Neural cell (in vitro differentiated cells): ENCODE results near the gene SUSD4. TPM values are rescaled to one million over a fixed set of nuclear protein-coding genes. Genes with fewer than 3 reads are reported as not detected.

ENCODE experiments used
- H2AFZ ChIP-seq: fragments of 200-600, 300-800 bp; sonication (generic), shearing (Covaris generic); 2 replicates; pipeline ENCODE4 v1.6.0; 2014; ENCODE audit warnings: low read depth, mild to moderate bottlenecking, antibody characterized with exemption, low read length, moderate library complexity
- H3F3A ChIP-seq: fragments of 200-600 bp; shearing (Covaris generic); 2 replicates; pipeline ENCODE4 v1.6.1; 2016; ENCODE audit warnings: mild to moderate bottlenecking, moderate library complexity, mixed read lengths, antibody characterized with exemption, low read length; ENCODE audit not compliant: insufficient read depth, poor library complexity, severe bottlenecking
- H3K27ac ChIP-seq: fragments of 200-600, 300-800 bp; sonication (generic), shearing (Covaris generic); 2 replicates; pipeline ENCODE4 v1.5.1; 2014; ENCODE audit warnings: mild to moderate bottlenecking, low read length, moderate library complexity
- H3K27me3 ChIP-seq: fragments of 300-800, 200-600 bp; sonication (generic), shearing (Covaris generic); 2 replicates; pipeline ENCODE4 v1.6.0; 2014; ENCODE audit warnings: mild to moderate bottlenecking, low read depth, low read length, moderate library complexity; ENCODE audit not compliant: insufficient read depth
- H3K36me3 ChIP-seq: fragments of 300-800, 200-600 bp; sonication (generic), shearing (Covaris generic); 2 replicates; pipeline ENCODE4 v1.5.1; 2014; ENCODE audit warnings: mild to moderate bottlenecking, antibody characterized with exemption, low read length, moderate library complexity; ENCODE audit not compliant: insufficient read depth
- H3K4me2 ChIP-seq: fragments of 300-800, 200-600 bp; sonication (generic), shearing (Covaris generic); 2 replicates; pipeline ENCODE4 v1.6.0; 2014; ENCODE audit warnings: mild to moderate bottlenecking, low read length
- H3K4me3 ChIP-seq: fragments of 300-800, 200-600 bp; sonication (generic), shearing (Covaris generic); 2 replicates; pipeline ENCODE4 v1.5.1; 2014; ENCODE audit warnings: mild to moderate bottlenecking, low read length, moderate library complexity
- H3K79me2 ChIP-seq: fragments of 200-600 bp; shearing (Covaris generic); replicated peaks from 2 replicates; pipeline ENCODE4 v1.6.0; 2014; ENCODE audit warnings: mild to moderate bottlenecking, low read length, moderate library complexity; ENCODE audit not compliant: insufficient read depth
- H3K9ac ChIP-seq: fragments of 300-800, 200-600 bp; sonication (generic), shearing (Covaris generic); 2 replicates; pipeline ENCODE4 v1.6.1; 2016; ENCODE audit warnings: mild to moderate bottlenecking, low read length, mixed read lengths
- H3K9me2 ChIP-seq: fragments of 200-600 bp; shearing (Covaris generic); 2 replicates; pipeline ENCODE4 v1.6.1; 2016; ENCODE audit warnings: mild to moderate bottlenecking, low read length, mixed read lengths; ENCODE audit not compliant: insufficient read depth
- H3K9me3 ChIP-seq: fragments of 200-600, 300-800 bp; sonication (generic), shearing (Covaris generic); 2 replicates; pipeline ENCODE4 v1.6.1; 2016; ENCODE audit warnings: mild to moderate bottlenecking, mixed run types, low read length, moderate library complexity, mixed read lengths
- H4K20me1 ChIP-seq: fragments of 200-600 bp; shearing (Covaris generic); 2 replicates; pipeline ENCODE4 v1.6.1; 2016; ENCODE audit warnings: mild to moderate bottlenecking, mixed run types; ENCODE audit not compliant: insufficient read depth
- EP300 ChIP-seq: fragments of 450-650 bp; conservative IDR thresholded peaks from 2 replicates; pipeline ENCODE4 v1.6.1; 2014; ENCODE audit warnings: antibody characterized with exemption, mild to moderate bottlenecking, moderate library complexity; ENCODE audit not compliant: poor library complexity, severe bottlenecking
- EZH2 ChIP-seq: fragments of 200-600, 300-800 bp; shearing (Covaris generic), sonication (generic); IDR thresholded peaks from 2 replicates; pipeline ENCODE4 v1.6.1; 2014; ENCODE audit warnings: antibody characterized with exemption, low read length, borderline replicate concordance, mild to moderate bottlenecking; ENCODE audit not compliant: insufficient read depth, poor library complexity, severe bottlenecking
- MXI1 ChIP-seq: fragments of 450-650 bp; conservative IDR thresholded peaks from 2 replicates; pipeline ENCODE4 v1.6.1; 2014; ENCODE audit warnings: antibody characterized with exemption, mild to moderate bottlenecking; ENCODE audit not compliant: poor library complexity, severe bottlenecking
- POLR2AphosphoS5 ChIP-seq: IDR thresholded peaks from 2 replicates; pipeline ENCODE4 v1.6.1; 2012
- RAD21 ChIP-seq: fragments of 450-650 bp; conservative IDR thresholded peaks from 2 replicates; pipeline ENCODE4 v1.6.1; 2014; ENCODE audit warnings: antibody characterized with exemption, mild to moderate bottlenecking, moderate library complexity
- SMC3 ChIP-seq: fragments of 450-650 bp; conservative IDR thresholded peaks from 2 replicates; pipeline ENCODE4 v1.6.1; 2014; ENCODE audit warnings: antibody characterized with exemption, mild to moderate bottlenecking, moderate library complexity; ENCODE audit not compliant: poor library complexity
- TAF1 ChIP-seq: IDR thresholded peaks from 2 replicates; pipeline ENCODE4 v1.6.1; 2012; ENCODE audit warnings: low read depth
- polyA plus RNA-seq: library from polyadenylated mRNA; depleted of rRNA; stranded (reverse); fragments of >200 nt; gene quantifications from 2 replicates; pipeline ENCODE4 v1.2.3, GENCODE V29; 2014
- TF ChIP-seq, protein P1 (sequence below): fragments of 450-650 bp; IDR thresholded peaks from 2 replicates; pipeline ENCODE4 v1.5.1; 2014; ENCODE audit warnings: antibody characterized with exemption, mild to moderate bottlenecking, moderate library complexity; ENCODE audit not compliant: poor library complexity, severe bottlenecking
- TF ChIP-seq, protein P2 (sequence below): IDR thresholded peaks from 2 replicates; pipeline ENCODE4 v1.6.1; 2012; ENCODE audit warnings: borderline replicate concordance

SUSD4 gene
- polyA plus RNA-seq, 1 donor from 2014 or later, result 31.5 TPM

DNA sequence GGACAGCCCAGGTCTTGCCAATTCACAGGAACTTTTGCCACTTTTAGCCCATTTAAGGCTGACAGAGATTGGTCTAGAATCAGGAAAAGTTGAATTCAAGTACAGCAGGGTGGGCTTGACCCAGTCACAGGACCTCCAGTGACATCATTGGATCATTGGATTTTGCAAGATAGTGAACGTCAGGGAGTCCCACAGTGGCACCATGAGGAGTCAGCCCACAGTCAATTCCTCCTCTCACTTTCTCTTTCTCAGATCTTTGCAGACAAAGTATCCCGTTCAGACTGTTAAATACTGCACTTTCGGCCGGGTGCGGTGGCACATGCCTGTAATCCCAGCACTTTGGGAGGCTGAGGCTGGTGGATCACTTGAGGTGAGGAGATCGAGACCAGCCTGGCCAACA, 163.1 kb downstream of the SUSD4 start:
- Histone ChIP-seq H2AFZ (no peak overlapping the region), H3K79me2 (no peaks in the 10 kb centered on the region), H3K36me3 (no peaks in the 10 kb centered on the region), H3K27me3 (no peaks in the 10 kb centered on the region), H3K27ac (no peak overlapping the region), H3K9ac (no peak overlapping the region), H3K4me2 (no peak overlapping the region), H3F3A (no peaks in the 10 kb centered on the region), H3K4me3 (no peak overlapping the region), H3K9me3 (no peaks in the 10 kb centered on the region), H4K20me1 (no peaks in the 10 kb centered on the region), H3K9me2 (no peaks in the 10 kb centered on the region)
- TF ChIP-seq MXI1 (no peak), EZH2 (no peak), EP300 (no peak), POLR2AphosphoS5 (no peak)
- TF ChIP-seq, protein P1, sequence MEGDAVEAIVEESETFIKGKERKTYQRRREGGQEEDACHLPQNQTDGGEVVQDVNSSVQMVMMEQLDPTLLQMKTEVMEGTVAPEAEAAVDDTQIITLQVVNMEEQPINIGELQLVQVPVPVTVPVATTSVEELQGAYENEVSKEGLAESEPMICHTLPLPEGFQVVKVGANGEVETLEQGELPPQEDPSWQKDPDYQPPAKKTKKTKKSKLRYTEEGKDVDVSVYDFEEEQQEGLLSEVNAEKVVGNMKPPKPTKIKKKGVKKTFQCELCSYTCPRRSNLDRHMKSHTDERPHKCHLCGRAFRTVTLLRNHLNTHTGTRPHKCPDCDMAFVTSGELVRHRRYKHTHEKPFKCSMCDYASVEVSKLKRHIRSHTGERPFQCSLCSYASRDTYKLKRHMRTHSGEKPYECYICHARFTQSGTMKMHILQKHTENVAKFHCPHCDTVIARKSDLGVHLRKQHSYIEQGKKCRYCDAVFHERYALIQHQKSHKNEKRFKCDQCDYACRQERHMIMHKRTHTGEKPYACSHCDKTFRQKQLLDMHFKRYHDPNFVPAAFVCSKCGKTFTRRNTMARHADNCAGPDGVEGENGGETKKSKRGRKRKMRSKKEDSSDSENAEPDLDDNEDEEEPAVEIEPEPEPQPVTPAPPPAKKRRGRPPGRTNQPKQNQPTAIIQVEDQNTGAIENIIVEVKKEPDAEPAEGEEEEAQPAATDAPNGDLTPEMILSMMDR, result no peak
- TF ChIP-seq, protein P2, sequence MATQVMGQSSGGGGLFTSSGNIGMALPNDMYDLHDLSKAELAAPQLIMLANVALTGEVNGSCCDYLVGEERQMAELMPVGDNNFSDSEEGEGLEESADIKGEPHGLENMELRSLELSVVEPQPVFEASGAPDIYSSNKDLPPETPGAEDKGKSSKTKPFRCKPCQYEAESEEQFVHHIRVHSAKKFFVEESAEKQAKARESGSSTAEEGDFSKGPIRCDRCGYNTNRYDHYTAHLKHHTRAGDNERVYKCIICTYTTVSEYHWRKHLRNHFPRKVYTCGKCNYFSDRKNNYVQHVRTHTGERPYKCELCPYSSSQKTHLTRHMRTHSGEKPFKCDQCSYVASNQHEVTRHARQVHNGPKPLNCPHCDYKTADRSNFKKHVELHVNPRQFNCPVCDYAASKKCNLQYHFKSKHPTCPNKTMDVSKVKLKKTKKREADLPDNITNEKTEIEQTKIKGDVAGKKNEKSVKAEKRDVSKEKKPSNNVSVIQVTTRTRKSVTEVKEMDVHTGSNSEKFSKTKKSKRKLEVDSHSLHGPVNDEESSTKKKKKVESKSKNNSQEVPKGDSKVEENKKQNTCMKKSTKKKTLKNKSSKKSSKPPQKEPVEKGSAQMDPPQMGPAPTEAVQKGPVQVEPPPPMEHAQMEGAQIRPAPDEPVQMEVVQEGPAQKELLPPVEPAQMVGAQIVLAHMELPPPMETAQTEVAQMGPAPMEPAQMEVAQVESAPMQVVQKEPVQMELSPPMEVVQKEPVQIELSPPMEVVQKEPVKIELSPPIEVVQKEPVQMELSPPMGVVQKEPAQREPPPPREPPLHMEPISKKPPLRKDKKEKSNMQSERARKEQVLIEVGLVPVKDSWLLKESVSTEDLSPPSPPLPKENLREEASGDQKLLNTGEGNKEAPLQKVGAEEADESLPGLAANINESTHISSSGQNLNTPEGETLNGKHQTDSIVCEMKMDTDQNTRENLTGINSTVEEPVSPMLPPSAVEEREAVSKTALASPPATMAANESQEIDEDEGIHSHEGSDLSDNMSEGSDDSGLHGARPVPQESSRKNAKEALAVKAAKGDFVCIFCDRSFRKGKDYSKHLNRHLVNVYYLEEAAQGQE, result no peak

DNA sequence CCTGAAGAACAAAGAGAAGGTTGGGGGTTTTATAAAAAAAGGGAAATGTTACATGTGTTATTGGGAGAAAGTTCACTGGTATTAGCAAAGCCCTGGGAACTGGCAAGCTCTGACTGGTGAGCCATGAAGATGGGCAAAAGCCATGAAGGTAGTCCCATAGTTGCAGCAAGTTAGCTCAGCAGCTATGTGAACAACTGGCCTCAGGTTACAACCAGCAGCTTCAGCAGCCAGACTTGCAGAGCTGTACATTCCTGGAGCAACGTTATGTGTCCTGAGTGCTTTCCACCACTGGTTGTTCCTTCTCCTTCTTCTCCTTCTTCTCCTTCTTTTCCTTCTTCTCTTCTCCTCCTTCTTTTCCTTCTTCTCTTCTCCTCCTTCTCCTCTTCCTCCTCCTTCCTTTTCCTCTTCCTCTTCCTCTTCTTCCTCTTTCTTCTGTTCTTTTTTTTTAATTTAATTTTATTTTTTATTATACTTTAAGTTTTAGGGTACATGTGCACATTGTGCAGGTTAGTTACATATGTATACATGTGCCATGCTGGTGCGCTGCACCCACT, 164.8 kb downstream of the SUSD4 start:
- no peaks in the 10 kb centered on the region for H3K27me3 ChIP-seq
- TF ChIP-seq, protein P1, result no peak
- TF ChIP-seq EP300 (no peak), EZH2 (no peak), RAD21 (no peak), MXI1 (no peak), TAF1 (no peak), POLR2AphosphoS5 (no peak), SMC3 (no peak)
- TF ChIP-seq, protein P2, result no peak

More for the DNA sequence above, 164.8 kb downstream of the SUSD4 start:
- H3K27ac ChIP-seq, result no peak overlapping the region
- H3K36me3 ChIP-seq, result no peaks in the 10 kb centered on the region
- H3K79me2 ChIP-seq, result no peaks in the 10 kb centered on the region
- no peaks in the 10 kb centered on the region for H4K20me1 ChIP-seq
- no peak overlapping the region for H3K4me2 ChIP-seq
- no peak overlapping the region for H3K9ac ChIP-seq
- no peak overlapping the region for H3K4me3 ChIP-seq
- no peaks in the 10 kb centered on the region for H3K9me3 ChIP-seq
- no peaks in the 10 kb centered on the region for H3F3A ChIP-seq
- no peak overlapping the region for H2AFZ ChIP-seq
- no peaks in the 10 kb centered on the region for H3K9me2 ChIP-seq
